Cerebellar cortex (tissue), 1 donor: Measurements from ENCODE around the gene SPINK5.
"Not testable (repeated sequence)": the region's sequence is repeated elsewhere in the genome, so short reads cannot be mapped to it uniquely, and the experiment has no call there.

ENCODE experiments used
- DNase-seq: peaks from one replicate; pipeline ENCODE4 v3.0.0-alpha.2; 2015; ENCODE audit warnings: low spot score

SPINK5 gene, protein sequence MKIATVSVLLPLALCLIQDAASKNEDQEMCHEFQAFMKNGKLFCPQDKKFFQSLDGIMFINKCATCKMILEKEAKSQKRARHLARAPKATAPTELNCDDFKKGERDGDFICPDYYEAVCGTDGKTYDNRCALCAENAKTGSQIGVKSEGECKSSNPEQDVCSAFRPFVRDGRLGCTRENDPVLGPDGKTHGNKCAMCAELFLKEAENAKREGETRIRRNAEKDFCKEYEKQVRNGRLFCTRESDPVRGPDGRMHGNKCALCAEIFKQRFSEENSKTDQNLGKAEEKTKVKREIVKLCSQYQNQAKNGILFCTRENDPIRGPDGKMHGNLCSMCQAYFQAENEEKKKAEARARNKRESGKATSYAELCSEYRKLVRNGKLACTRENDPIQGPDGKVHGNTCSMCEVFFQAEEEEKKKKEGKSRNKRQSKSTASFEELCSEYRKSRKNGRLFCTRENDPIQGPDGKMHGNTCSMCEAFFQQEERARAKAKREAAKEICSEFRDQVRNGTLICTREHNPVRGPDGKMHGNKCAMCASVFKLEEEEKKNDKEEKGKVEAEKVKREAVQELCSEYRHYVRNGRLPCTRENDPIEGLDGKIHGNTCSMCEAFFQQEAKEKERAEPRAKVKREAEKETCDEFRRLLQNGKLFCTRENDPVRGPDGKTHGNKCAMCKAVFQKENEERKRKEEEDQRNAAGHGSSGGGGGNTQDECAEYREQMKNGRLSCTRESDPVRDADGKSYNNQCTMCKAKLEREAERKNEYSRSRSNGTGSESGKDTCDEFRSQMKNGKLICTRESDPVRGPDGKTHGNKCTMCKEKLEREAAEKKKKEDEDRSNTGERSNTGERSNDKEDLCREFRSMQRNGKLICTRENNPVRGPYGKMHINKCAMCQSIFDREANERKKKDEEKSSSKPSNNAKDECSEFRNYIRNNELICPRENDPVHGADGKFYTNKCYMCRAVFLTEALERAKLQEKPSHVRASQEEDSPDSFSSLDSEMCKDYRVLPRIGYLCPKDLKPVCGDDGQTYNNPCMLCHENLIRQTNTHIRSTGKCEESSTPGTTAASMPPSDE

DNA sequence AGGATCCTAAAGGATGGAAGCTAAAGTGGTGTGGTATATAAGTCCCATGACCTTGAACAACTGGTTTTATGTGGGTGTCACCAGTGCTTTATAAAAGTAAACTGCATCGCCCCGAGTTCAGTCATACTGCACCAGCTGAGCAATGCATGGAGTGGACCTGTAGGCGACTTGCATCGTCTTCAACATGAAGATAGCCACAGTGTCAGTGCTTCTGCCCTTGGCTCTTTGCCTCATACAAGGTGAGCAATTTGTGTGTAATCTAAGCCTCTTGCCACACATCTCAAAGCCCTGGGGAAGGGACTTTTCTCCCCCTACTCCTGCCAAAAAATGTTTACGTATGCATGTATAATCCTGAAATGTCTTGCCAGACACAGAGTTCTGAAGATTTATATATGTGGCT, at the start of gene SPINK5:
TSS of gene SPINK5 (plus strand) at position 120 of the 400 bp plus-strand sequence. CDS start at position 185, 65 bp downstream.
- no peak for DNase-seq

DNA sequence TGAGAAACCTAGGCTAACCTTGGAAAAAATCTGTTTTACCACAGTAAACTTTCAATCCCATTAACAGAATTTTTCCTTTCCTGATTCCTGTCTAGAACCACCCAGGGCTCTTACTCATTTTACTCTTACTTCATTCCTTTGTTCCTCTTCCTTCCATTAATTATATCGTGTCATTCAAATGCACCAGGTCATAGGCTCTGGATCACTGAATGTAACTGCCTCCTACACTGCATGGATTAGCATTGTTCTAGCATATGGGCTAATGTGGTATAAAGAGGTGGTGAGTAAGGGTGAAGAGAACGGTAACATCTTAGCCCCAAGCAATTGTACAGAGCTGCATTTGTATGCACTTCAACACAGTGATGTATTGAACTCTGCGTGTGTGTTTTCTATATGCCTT, 49.5 kb upstream of the SPINK5 start:
- no peak for DNase-seq

DNA sequence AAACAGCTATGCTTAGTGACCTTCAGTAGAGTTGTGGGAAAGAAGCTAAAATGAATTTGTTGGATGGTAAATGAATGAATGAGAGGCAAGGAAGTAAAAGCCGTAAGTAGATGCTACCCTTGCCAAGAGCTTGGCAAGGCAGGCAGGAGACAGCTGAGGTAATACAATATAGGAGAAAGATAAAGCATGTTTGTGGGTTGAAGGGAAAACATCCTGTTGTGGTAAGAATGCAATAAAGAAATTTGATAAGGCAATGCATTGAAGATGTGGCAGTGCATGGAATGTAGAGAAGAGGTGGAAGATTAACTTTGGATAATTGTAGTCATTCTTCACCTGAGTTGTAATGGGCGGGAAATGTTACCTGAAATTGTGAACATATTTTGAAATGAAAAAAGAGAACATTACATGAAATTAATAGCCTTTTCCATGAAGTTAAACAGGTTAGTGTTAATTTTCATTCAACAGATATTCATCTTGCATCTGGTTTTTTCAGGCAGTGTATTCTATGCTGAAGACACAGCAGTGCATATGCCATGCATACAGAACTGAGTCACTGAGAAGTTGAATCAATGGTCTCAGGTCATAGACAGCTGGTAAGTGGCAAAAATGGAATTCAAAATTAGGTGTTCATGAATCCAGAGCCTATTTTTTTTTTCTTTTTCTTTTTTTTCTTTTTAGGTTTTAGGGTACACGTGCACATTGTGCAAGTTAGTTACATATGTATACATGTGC, 43.4 kb upstream of the SPINK5 start:
- DNase-seq: no peak

DNA sequence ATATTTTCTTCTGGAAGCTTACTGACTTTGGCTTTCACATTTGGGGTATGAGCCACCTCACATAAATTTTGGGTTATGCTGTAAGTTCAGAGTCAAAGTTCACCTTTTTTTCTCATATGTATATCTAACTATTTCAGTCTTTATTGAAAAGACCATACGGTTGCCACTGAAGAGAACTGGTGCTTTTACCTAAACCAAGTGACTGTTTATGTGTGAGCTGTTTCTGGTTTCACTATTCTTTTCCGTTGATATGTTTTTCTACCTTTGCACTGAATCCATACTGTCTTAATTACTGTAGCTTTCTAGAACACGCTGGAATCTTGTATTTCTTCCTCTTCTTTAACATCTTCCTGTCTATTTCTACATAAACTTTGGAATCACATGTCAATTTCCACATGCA, 36.3 kb upstream of the SPINK5 start:
- DNase-seq: no peak

DNA sequence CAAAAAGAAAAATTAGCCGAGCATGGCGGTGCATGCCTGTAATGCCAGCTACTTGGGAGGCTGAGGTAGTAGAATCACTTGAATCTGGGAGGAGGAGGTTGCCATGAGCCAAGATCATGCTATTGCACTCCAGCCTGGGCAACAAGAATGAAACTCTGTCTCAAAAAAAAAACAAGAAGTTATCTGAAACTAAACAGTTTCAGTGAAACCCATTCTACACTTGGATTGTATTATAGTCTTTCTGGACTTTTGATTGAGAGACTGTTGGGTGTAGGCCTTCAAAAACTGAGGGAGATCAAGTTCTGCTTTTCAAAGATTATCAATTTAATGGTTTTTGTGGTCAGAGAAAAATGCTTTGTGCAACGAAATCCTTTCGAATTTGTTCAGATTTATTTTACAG, 34.6 kb upstream of the SPINK5 start:
- no peak for DNase-seq

DNA sequence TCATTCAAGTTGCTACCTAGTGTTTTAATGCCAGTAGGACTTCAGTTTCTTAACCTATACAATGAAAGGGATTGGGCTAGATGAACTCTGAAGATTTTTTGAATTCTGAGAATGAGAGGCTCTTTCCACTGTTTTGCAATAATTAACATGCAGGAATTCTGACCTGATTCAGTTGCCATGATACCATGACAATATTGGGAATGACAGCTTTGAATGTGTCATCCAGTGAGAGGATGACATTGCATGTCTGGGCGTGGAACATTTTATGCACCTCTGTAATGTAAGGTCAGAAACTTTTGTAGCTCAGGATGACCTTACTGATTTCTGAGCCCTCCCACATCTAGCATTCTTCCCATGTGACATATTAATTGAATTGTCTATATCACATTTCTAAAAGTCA, 30.6 kb upstream of the SPINK5 start:
- DNase-seq: no peak

DNA sequence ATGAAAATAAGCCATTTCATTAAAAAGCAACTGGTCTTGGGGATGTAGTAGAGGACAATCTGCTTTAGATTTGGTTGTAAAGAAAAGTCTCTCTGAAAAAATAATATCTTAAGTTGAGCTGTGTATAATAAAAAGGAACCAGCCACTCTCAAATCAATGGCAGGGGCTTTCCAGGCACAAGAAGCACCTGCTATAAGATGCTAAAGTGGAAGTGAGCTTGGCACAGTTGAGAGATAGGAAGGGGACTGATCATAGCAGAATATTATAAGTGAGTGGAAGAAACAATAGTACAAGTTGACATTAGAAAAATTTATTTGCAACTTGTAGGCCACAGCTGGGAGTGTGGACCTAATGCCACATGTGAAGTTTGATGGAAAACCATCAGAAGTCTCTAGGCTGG, 28.1 kb upstream of the SPINK5 start:
- no peak for DNase-seq

DNA sequence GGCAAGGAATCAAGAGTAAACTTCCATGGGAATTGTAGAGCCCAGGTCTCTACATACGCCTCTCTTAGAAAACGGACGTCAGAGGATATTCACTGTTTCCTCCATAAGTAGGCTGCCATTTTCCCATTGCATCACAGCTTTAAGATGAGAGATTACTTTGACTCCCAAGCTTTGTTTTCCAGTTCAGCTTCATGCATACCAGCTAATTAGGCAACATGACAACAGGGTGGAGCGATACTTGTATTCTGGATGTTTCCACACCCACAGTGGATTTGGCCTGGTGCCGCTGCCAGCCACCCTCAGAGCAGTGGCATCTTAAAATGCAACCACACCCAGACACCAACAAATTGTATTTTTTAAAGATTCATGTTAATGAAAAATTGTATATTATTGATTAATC, 20.9 kb upstream of the SPINK5 start:
- DNase-seq: no peak

DNA sequence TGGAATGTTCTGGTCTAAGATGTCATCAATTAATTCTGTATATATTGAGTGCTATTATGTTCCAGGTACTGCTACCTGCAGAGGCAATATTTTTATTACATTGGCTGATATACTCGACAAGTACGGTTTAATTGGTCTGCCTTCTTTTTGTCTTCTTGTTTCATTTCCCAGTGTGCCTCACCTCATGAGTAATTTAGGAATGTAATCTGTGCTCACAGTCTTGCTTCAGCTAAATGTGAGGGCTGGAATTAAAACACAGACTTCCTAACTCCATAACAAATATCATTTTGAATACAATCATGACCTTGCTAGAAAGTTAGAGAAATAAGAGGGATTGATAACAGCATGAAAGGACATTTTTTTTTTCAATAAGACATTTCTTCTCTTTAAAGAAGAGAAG, 20.1 kb upstream of the SPINK5 start:
- no peak for DNase-seq

DNA sequence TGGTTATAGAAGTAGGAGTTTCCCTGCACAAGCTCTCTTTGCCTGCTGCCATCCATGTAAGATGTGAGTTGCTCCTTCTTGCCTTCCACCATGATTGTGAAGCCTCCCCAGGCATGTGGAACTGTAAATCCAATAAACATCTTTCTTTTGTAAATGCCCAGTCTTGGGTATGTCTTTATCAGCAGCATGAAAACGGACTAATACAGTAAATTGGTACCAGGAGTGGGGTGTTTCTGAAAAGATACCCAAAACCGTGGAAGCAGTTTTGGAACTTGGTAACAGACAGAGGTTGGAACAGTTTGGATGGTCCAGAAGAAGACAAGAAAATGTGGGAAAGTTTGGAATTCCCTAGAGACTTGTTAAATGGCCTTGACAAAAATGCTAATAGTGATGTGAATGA, 8.6 kb upstream of the SPINK5 start:
- DNase-seq: not testable (repeated sequence)

DNA sequence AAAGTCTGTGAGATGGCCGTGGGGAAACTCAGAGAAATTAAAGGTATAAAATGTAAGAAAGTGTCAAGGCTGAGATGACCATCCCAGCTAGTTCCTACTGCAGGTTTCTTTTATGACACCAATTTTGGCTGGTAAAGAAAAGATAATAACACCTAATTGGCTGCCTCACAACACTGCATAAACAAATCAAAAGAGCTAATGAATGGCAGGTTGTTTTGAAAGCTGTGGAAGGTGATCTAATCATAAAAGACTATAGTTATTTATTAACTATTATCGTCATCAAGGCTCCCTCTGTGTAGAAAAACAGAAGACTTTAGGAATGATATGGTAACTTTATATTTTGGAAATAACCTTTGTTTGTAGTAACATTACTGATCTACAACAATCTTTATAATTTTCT, 3.5 kb upstream of the SPINK5 start:
- DNase-seq: no peak

DNA sequence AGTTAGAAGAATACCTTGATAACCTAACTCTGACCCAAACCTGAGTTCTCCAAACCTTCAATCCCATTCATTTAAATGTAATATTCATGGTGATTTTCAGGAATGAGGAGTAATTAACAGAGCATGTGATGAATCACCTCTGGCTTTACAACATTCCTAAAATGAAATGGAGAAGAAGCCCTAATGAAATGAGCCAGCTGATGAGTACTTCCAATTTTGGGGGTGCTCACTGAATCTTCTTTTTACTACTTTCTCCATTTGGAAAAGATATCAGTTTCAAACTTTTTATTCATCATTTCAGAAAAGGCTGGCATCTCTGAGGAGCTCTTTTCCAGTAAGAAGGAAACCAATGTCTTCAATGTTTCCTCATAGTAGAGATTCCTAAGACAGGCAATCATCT, 2.9 kb upstream of the SPINK5 start:
- no peak for DNase-seq

DNA sequence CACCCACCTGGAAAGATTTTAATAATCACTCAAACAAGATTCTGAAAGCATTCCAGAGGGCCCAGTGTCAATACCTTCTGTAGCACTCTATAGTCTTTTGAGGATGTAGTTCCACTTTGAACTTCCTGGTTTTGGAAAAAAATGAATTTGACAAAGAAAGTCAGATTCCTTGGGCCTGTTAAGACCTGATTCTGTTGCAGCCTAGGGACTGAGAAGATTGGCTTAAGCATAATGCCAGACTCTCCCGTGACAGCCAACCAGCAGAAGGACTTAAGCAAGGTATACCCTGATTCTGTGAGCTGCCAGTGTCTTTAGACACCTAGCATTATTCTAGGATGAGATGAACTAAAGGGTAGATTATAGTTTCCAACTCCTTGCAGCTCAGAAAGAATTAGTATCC, 6.8 kb downstream of the SPINK5 start:
- DNase-seq: no peak

DNA sequence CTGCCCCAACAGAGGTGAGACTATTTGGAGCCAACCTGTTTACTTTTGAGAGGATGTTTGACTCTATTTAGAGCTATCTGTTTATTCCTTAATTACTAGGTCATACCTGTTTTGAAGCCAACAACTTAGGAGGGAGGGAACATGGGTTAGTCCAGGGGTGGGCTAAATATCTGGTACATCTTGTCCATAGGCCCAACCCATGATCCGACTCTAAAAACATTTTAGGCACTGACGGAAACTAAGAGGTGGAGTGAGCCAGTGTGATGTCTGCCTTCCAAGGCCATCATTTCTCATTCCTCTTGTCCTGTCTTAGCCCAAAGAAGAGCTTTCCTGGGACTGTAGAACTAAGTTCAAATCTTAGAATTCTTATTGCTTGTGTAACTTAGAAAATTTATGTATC, 8.4 kb downstream of the SPINK5 start:
- no peak for DNase-seq

DNA sequence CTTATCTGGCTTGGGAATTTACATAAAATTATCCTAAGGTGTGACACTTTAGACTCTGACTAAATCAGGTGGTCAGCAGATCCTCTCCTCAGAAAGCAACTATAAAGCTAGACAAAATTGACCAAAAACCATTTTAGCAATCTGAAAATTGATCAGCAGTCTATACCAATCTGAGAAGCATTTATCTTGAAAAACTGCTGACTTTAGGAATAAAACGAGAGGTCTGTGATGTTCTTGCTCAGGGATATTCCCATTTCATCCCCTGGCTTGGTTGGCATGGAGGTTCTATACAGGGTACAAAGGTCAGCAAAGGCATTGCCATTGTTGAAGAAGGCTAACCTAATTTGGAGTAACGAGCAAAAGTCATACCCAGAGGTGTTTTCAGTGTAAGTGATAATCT, 11.7 kb downstream of the SPINK5 start:
- DNase-seq: no peak

DNA sequence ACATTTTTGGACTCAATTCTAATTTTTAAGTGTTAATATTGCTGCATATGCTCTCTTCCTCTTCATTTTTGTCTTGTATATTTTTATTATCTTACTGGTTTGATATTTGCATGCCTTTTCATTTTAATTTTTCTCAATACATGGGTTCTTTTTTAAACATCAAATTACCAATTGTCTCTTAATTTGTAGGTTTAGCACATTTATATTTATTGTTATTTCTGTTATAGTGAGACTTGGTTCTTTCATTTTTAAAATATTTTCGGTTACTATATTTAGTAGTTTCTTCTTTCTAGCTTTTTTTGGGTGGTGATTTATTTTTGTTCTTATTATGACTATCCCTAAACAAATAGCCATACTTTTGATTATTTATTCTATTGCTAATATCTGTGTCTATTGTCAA, 19.4 kb downstream of the SPINK5 start:
- no peak for DNase-seq

DNA sequence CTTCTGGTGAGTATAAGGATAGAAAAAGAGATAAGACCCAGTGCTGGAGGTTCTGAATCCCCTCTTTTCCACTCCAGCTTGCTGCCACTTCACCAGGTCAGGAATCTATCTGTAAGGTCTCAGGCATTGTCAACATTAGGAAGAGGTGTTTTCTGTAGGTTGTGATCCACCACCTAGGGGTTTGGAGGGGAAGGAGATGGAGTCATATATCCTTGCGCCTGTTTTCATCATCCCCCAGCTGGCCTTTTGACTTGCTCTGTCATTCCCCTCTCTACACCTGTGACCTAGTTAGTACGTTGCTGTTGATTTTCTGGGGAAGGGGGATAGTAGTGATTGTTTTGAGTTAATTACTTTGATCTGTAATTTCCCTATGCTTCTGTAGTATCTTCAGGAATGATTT, 20.5 kb downstream of the SPINK5 start:
- DNase-seq: no peak

DNA sequence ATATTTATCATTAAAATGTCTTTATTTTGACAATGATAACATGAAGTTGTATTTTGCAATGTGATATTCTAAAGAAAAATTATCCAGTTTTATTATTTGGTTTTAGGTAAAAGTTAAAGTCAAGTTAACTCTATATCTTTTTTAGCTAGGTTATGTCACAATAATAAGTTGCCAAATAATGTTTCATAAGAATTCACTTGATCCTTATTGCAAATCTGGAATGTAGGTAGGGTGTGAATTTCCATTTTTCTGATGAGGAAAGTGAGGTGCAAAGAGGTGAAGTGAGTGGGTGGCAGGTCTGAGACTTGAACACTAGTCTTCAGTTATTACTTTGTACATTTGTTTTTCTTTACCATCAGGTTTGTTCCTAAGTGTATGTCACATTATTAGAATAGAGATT, 21.5 kb downstream of the SPINK5 start:
- no peak for DNase-seq

DNA sequence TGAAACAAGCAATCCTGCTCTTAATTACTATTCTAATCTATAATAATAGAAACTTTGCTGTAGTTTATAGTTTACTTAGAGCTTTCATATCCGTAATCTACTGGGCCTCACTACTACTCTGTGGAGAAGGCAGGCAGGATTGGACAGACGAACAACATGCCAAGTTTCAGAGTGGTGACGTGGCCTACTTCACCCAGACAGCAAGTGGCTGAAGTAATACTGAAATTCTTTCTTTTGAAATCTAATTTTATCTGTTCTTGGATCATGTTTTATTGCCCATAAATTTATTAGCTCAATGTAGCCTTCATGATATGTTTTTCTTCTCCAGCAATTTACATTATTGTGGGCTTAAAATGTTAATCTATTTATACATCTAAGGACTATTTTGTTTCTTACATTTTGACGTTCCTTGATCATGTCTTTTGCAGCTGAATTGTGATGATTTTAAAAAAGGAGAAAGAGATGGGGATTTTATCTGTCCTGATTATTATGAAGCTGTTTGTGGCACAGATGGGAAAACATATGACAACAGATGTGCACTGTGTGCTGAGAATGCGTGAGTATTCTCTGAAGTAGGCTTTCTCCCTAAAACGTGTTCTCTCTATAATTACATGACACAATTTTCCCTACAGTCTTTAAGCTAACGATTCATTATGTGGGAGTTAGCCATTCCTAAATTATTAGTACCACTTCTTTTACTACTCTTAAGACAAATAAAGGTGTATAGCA, 22.4 kb downstream of the SPINK5 start:
- DNase-seq: no peak

DNA sequence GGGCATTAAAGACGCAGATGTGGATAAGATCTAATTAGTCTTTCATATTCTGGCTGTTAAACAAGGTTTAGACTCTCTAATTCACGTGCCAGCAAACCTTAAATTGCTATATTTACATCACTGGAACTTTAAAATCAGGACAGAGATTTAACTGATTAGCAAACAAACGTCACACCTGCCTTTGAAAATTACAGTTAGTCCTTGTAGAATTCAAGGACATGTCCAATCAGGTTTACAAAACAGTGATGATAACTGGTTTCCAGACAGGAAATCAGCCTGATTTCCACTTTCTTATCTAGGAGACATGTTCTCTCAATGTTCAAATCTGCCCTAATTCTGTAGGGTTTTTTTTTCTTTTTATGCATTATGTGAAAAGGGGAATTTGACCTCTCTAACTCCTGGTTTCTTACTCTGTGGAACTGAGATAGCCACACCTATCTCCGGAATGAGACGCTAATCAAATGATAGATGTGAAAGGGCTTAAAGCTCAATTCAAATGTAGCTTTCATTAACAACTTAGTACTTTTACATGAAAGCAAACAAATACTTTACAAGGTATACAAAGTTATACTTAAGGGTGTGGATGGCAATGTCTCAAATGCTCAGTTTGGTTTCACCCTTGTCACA, 26.5 kb downstream of the SPINK5 start:
- DNase-seq: no peak

DNA sequence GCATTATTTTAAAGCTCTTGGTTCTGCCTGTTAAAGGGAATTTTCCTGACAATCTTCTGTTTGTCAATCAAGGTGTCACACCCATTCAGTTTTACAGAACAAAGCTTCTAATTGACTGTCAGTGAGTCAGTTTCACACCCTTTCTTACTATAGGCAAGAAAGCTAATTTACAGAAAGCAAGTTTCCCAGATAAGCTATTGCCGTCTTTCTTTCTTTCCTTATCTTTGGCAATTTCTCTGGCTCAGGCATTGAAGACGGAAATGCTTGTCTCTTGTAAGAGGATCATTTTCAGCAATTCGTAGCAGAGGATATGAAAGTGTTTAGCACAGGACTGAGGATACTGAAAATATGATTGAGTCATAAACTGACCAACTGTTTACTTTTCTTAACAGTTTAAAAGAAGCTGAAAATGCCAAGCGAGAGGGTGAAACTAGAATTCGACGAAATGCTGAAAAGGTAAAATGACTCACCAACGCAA, 27.0 kb downstream of the SPINK5 start:
- DNase-seq: no peak
